GM20000 (cell line): ENCODE data around the gene SLC35G1.

ENCODE experiments used
- DNase-seq: peaks from one replicate; pipeline ENCODE4 v3.0.0; 2012; ENCODE audit warnings: low spot score
- CTCF ChIP-seq: IDR thresholded peaks from 2 replicates; pipeline ENCODE4 v1.5.1; 2012; ENCODE audit warnings: mild to moderate bottlenecking, control low read depth; ENCODE audit errors: extremely low read depth, missing control alignments

SLC35G1 gene

GRCh38 chr10:93854975-93855374 is 38.8 kb upstream of the SLC35G1 start:
- no peak for TF ChIP-seq CTCF
- no peak for DNase-seq

DNA sequence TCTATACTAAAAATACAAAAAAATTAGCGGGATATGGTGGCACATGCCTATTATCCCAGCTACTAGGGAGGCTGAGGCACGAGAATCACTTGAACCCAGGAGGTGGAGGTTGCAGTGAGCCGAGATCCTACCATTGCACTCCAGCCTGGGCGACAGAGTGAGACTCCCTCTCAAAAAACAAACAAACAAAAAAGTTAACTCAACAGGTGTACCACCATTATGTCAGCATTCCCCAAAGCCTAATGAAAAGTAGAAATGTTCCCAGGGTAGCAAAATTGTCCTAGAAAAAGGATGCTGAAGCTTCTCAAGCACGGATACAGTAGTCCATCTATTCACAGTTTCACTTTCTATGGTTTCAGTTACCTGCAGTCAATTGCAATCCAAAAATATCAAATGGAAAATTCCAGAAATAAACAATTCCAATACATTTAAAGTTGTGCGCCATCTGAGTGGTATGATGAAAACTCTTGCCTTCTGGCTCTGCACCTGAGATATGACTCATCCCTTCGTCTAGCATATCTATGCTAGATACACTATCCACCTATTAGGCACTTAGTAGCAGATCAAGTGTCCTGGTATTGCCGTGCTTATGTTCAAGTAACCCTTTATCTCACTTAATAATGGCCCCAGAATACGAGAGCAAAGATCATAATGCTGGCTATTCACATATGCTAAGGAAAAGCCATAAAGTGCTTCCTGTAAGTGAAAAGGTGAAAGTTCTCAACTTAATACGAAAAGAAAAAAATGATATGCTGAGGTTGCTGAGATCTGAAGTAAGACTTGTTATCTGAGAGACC is 37.2 kb upstream of the SLC35G1 start:
- no peak for DNase-seq
- no peak for TF ChIP-seq CTCF

DNA sequence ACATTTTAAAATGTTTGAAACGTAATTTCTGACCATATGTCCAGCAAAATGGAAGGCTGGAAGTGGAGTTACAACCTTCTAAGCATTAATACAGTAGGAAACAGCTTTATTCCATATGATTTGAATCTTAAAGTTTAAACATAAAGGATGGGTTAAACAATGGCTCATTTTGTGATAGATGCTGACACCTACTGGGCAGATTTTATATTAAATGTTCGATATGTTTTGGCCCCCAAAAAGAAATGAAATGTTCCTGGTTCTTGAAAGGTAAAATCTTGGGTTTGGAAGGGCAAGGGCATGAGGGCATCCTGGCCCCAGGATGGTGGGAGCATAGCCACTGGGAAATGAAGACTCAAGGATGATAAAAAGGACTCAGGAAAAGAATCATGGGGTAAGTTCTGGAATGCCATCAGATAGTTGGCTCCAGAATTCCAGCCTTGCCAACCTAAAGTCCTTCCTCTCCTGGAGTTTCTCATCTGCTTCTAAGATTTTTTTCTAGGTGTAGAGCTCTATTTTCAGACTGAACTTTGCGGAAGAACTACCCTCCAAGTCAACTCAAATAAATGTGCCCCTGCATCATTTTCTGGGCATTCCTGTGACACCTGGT is 34.6 kb upstream of the SLC35G1 start:
- no peak for TF ChIP-seq CTCF
- no peak for DNase-seq

GRCh38 chr10:93861825-93862224 is 32.0 kb upstream of the SLC35G1 start:
- TF ChIP-seq CTCF: no peak
- DNase-seq: no peak

DNA sequence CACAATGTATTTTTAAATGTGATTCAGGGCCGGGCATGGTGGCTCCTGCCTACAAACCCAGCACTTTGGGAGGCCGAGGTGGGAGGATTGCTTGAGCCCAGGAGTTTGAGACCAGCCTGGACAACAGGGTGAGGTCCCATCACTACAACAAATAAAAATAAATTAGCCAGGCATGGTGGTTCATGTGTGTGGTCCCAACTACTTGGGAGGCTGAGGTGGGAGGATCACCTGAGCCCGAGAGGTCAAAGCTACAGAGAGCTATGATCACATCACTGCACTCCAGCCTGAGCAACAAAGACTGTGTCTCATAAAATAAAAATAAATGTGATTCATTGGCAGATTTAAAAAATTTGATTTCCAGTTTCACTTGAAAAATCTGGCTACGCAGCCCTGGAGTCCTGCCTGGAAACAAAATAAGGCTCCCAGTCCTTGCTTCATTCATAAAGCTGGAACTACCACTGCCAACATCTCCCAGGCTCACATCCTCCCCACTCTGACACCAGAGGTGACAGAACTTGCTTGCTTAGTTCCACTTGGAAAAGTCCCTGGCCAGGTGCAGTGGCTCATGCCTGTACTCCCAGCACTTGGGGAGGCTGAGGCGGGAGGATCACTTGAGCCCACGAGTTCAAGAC is 27.9 kb upstream of the SLC35G1 start:
- no peak for DNase-seq
- TF ChIP-seq CTCF: no peak

GRCh38 chr10:93867525-93867924 is 26.3 kb upstream of the SLC35G1 start:
- no peak for DNase-seq
- TF ChIP-seq CTCF: no peak

DNA sequence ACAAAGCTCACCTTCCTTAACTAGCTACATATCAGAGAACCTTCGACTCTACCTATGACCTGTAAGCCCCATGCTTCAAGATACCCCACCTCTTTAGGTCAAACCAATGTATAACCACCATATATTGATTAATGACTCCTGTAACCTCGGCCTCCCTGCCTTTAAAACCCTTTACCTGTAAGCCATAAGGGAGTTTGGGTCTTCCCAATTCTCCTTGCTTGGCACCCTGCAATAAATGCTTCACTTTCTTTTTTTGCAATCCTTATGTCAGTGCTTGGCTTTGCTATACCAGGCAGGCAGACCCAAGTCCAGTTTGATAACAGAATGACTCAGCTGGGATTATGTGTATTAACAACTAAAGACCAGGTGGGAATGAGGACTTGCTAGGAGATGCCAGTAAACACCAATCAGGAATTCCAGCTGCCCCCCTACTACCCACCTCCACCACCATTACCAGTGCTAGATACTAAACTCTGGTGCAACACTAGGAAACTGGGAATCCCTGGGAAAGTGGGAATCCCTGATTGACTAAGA is 22.0 kb upstream of the SLC35G1 start:
- no peak for TF ChIP-seq CTCF
- DNase-seq: no peak
